HEK293 (cell line): ENCODE data around the gene KRT13.

Source experiments
- CTCF ChIA-PET: fragments of 350-600 bp; formaldehyde crosslinking; extraction: SDS; loops from one replicate; lab custom pipeline; 2021; ENCODE audit warnings: antibody characterized with exemption; lab: Yijun Ruan, JAX
- POLR2A ChIA-PET: fragments of 300-600 bp; formaldehyde crosslinking; extraction: SDS; loops from one replicate; lab custom pipeline; 2020; ENCODE audit warnings: antibody characterized with exemption, inconsistent platforms; lab: Yijun Ruan, JAX
- H3K27ac ChIP-seq: fragments of 200-500 bp; sonication (Bioruptor generic); 2 replicates; pipeline ENCODE4 v1.5.1; 2014; ENCODE audit warnings: low read depth, low read length, control low read depth, inconsistent platforms; ENCODE audit errors: extremely low read depth
- H3K36me3 ChIP-seq, 2 experiments: fragments of 200-500 bp in 1 of 2; sonication (Bioruptor generic) in 1 of 2; 1 replicate in 1 of 2; 2 replicates in 1 of 2; pipeline ENCODE4 v1.5.1; 2014 to 2017; ENCODE audit warnings: inconsistent platforms in 2 of 2, low read length in 2 of 2; ENCODE audit not compliant: control insufficient read depth in 2 of 2, insufficient read depth in 1 of 2
- H3K4me1 ChIP-seq: fragments of 200-500 bp; sonication (Bioruptor generic); 2 replicates; pipeline ENCODE4 v1.5.1; 2014; ENCODE audit warnings: mild to moderate bottlenecking, low read length, inconsistent platforms; ENCODE audit not compliant: control insufficient read depth, insufficient read depth
- H3K4me3 ChIP-seq: 2 replicates; pipeline ENCODE4 v1.5.1; 2011; ENCODE audit warnings: low read depth, mild to moderate bottlenecking, control low read depth, low read length, moderate library complexity
- H3K9me3 ChIP-seq: fragments of 200-500 bp; sonication (Bioruptor generic); 2 replicates; pipeline ENCODE4 v1.5.1; 2014; ENCODE audit warnings: low read depth, low read length, inconsistent platforms; ENCODE audit not compliant: control insufficient read depth, insufficient read depth
- BCL11B ChIP-seq: fragments of 450-650 bp; formaldehyde crosslinking; IDR thresholded peaks from 2 replicates; pipeline ENCODE4 v1.5.1; 2016; ENCODE audit warnings: low read depth, missing biosample characterization, missing genetic modification characterization
- FEZF1 ChIP-seq: fragments of 450-650 bp; formaldehyde crosslinking; IDR thresholded peaks from 2 replicates; pipeline ENCODE4 v1.5.1; 2016; ENCODE audit warnings: missing biosample characterization, missing genetic modification characterization
- GFI1B ChIP-seq: fragments of 450-650 bp; formaldehyde crosslinking; IDR thresholded peaks from 2 replicates; pipeline ENCODE4 v1.5.1; 2016; ENCODE audit warnings: missing biosample characterization, missing genetic modification characterization
- GLIS2 ChIP-seq: fragments of 450-650 bp; formaldehyde crosslinking; IDR thresholded peaks from 2 replicates; pipeline ENCODE4 v1.5.1; 2016; ENCODE audit warnings: missing biosample characterization, missing genetic modification characterization
- HOXA7 ChIP-seq: sonication (generic); formaldehyde crosslinking; IDR thresholded peaks from 2 replicates; pipeline ENCODE4 v1.8.1; 2022; ENCODE audit warnings: missing genetic modification reagents, borderline replicate concordance
- HOXC10 ChIP-seq: sonication (generic); formaldehyde crosslinking; IDR thresholded peaks from 2 replicates; pipeline ENCODE4 v1.8.1; 2023; ENCODE audit warnings: mild to moderate bottlenecking, missing genetic modification reagents
- ZNF155 ChIP-seq: fragments of 450-650 bp; formaldehyde crosslinking; IDR thresholded peaks from 2 replicates; pipeline ENCODE4 v1.5.1; 2016; ENCODE audit warnings: missing biosample characterization, missing genetic modification characterization
- ZNF184 ChIP-seq: fragments of 450-650 bp; IDR thresholded peaks from 2 replicates; pipeline ENCODE4 v1.5.1; 2018; ENCODE audit warnings: missing biosample characterization, mild to moderate bottlenecking, missing genetic modification characterization
- ZNF354C ChIP-seq: fragments of 450-650 bp; formaldehyde crosslinking; IDR thresholded peaks from 2 replicates; pipeline ENCODE4 v1.5.1; 2016; ENCODE audit warnings: missing biosample characterization, missing genetic modification characterization, low read depth, borderline replicate concordance
- ZNF366 ChIP-seq: fragments of 450-650 bp; formaldehyde crosslinking; conservative IDR thresholded peaks from 2 replicates; pipeline ENCODE4 v1.5.1; 2016; ENCODE audit warnings: missing biosample characterization, missing genetic modification characterization
- ZNF426 ChIP-seq: fragments of 450-650 bp; formaldehyde crosslinking; IDR thresholded peaks from 2 replicates; pipeline ENCODE4 v1.5.1; 2017; ENCODE audit warnings: missing biosample characterization, missing genetic modification characterization, mild to moderate bottlenecking, inconsistent platforms, moderate library complexity
- ZNF473 ChIP-seq: fragments of 450-650 bp; formaldehyde crosslinking; IDR thresholded peaks from 2 replicates; pipeline ENCODE4 v1.5.1; 2017; ENCODE audit warnings: missing biosample characterization, missing genetic modification characterization
- ZNF843 ChIP-seq: fragments of 450-650 bp; formaldehyde crosslinking; IDR thresholded peaks from 2 replicates; pipeline ENCODE4 v1.5.1; 2016; ENCODE audit warnings: missing biosample characterization, missing genetic modification characterization
- TF ChIP-seq, protein P1 (sequence below): fragments of 450-650 bp; formaldehyde crosslinking; IDR thresholded peaks from 2 replicates; pipeline ENCODE4 v1.5.1; 2016; ENCODE audit warnings: missing biosample characterization, missing genetic modification characterization
- TF ChIP-seq, protein P2 (sequence below): fragments of 450-650 bp; formaldehyde crosslinking; IDR thresholded peaks from 2 replicates; pipeline ENCODE4 v1.5.1; 2016; ENCODE audit warnings: missing biosample characterization, missing genetic modification characterization
- TF ChIP-seq, protein P3 (sequence below): fragments of 450-650 bp; formaldehyde crosslinking; IDR thresholded peaks from 2 replicates; pipeline ENCODE4 v1.5.1; 2017; ENCODE audit warnings: missing biosample characterization, missing genetic modification characterization
- TF ChIP-seq, protein P4 (sequence below): fragments of 450-650 bp; formaldehyde crosslinking; conservative IDR thresholded peaks from 2 replicates; pipeline ENCODE4 v1.5.1; 2016; ENCODE audit warnings: low read depth, missing biosample characterization, missing genetic modification characterization
- TF ChIP-seq, protein P5 (sequence below): fragments of 450-650 bp; formaldehyde crosslinking; IDR thresholded peaks from 2 replicates; pipeline ENCODE4 v1.5.1; 2016; ENCODE audit warnings: missing biosample characterization, missing genetic modification characterization, low read depth
- TF ChIP-seq, protein P6 (sequence below): fragments of 450-650 bp; formaldehyde crosslinking; IDR thresholded peaks from 2 replicates; pipeline ENCODE4 v1.5.1; 2016; ENCODE audit warnings: missing biosample characterization, missing genetic modification characterization
- TF ChIP-seq, protein P7 (sequence below): fragments of 450-650 bp; formaldehyde crosslinking; IDR thresholded peaks from 2 replicates; pipeline ENCODE4 v1.5.1; 2016; ENCODE audit warnings: missing biosample characterization, missing genetic modification characterization

The KRT13 gene

DNA sequence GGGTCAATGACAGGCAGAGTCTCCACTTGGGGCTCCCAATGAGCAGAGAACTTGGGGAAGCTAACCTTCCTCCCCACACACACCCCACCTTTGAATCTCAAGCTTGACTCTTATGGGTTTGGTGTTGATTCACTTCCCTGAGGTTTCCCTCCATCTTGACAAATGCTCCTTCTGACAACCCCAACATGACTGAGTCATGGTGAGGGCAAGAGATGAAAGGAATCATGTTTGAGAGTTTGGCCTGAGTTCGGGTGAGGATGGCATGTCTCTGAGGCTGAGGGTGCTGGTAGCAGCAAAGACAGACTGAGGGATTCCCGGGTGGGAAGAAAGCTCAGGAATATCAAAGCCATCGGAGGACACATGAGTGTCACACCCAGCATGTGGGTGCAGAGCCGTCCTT lies 47.8 kb upstream of the KRT13 start (continued):
- TF ChIP-seq, protein P1, sequence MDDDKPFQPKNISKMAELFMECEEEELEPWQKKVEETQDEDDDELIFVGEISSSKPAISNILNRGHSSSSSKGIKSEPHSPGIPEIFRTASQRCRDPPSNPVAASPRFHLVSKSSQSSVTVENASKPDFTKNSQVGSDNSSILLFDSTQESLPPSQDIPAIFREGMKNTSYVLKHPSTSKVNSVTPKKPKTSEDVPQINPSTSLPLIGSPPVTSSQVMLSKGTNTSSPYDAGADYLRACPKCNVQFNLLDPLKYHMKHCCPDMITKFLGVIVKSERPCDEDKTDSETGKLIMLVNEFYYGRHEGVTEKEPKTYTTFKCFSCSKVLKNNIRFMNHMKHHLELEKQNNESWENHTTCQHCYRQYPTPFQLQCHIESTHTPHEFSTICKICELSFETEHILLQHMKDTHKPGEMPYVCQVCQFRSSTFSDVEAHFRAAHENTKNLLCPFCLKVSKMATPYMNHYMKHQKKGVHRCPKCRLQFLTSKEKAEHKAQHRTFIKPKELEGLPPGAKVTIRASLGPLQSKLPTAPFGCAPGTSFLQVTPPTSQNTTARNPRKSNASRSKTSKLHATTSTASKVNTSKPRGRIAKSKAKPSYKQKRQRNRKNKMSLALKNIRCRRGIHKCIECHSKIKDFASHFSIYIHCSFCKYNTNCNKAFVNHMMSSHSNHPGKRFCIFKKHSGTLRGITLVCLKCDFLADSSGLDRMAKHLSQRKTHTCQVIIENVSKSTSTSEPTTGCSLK (tag by site-specific recombination), result no peak
- TF ChIP-seq HOXC10 (CRISPR knock-in tag), result no peak

DNA sequence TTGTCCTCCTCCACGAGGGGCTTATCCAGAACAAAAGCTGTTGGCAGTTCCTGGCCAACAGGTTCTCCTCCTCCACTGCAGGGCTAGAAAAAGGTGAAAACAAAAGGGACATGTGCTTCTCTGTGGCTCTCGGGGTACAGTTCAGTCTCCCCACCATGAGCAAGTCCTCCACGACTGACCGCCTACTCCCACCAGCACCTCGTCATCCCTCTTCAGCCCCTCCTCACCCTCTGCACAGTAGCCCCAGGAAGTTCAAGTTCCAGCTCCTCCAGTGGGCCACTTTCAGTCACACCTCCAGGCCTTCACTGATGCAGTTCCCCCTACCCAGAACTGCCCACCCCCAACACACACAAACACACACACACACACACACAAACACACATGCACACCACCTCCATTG lies 47.0 kb upstream of the KRT13 start:
- no peaks in the 10 kb centered on the region for H3K4me1 ChIP-seq
- H3K27ac ChIP-seq, result no peak overlapping the region
- CTCF ChIA-PET, result interaction anchor here (0.9 to 16.6 kb wide), 6 partner anchors 27 to 749 kb away, joined by 3 to 546 read pairs (median 4); no protein-coding TSS in a partner anchor
- no peaks in the 10 kb centered on the region for H3K36me3 ChIP-seq
- POLR2A ChIA-PET, result interaction anchor here (0.5 kb wide), 1 partner anchor 96 kb away, joined by 4 read pairs; no protein-coding TSS in a partner anchor
- no peak overlapping the region for H3K4me3 ChIP-seq
- no peaks in the 10 kb centered on the region for H3K9me3 ChIP-seq
- TF ChIP-seq, protein P2, sequence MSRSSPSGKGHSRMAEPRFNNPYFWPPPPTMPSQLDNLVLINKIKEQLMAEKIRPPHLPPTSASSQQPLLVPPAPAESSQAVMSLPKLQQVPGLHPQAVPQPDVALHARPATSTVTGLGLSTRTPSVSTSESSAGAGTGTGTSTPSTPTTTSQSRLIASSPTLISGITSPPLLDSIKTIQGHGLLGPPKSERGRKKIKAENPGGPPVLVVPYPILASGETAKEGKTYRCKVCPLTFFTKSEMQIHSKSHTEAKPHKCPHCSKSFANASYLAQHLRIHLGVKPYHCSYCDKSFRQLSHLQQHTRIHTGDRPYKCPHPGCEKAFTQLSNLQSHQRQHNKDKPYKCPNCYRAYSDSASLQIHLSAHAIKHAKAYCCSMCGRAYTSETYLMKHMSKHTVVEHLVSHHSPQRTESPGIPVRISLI (tag by site-specific recombination), result no peak
- TF ChIP-seq FEZF1 (tag by site-specific recombination) (no peak), BCL11B (tag by site-specific recombination) (no peak), ZNF473 (tag by site-specific recombination) (no peak), HOXA7 (CRISPR knock-in tag) (no peak), ZNF426 (tag by site-specific recombination) (no peak), ZNF184 (tag by site-specific recombination) (no peak), ZNF155 (tag by site-specific recombination) (no peak), GLIS2 (no peak), ZNF354C (tag by site-specific recombination) (no peak), ZNF843 (tag by site-specific recombination) (no peak), ZNF366 (tag by site-specific recombination) (no peak), GFI1B (tag by site-specific recombination) (no peak)
- TF ChIP-seq, protein P3, sequence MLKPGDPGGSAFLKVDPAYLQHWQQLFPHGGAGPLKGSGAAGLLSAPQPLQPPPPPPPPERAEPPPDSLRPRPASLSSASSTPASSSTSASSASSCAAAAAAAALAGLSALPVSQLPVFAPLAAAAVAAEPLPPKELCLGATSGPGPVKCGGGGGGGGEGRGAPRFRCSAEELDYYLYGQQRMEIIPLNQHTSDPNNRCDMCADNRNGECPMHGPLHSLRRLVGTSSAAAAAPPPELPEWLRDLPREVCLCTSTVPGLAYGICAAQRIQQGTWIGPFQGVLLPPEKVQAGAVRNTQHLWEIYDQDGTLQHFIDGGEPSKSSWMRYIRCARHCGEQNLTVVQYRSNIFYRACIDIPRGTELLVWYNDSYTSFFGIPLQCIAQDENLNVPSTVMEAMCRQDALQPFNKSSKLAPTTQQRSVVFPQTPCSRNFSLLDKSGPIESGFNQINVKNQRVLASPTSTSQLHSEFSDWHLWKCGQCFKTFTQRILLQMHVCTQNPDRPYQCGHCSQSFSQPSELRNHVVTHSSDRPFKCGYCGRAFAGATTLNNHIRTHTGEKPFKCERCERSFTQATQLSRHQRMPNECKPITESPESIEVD (tag by site-specific recombination), result no peak
- TF ChIP-seq, protein P4, sequence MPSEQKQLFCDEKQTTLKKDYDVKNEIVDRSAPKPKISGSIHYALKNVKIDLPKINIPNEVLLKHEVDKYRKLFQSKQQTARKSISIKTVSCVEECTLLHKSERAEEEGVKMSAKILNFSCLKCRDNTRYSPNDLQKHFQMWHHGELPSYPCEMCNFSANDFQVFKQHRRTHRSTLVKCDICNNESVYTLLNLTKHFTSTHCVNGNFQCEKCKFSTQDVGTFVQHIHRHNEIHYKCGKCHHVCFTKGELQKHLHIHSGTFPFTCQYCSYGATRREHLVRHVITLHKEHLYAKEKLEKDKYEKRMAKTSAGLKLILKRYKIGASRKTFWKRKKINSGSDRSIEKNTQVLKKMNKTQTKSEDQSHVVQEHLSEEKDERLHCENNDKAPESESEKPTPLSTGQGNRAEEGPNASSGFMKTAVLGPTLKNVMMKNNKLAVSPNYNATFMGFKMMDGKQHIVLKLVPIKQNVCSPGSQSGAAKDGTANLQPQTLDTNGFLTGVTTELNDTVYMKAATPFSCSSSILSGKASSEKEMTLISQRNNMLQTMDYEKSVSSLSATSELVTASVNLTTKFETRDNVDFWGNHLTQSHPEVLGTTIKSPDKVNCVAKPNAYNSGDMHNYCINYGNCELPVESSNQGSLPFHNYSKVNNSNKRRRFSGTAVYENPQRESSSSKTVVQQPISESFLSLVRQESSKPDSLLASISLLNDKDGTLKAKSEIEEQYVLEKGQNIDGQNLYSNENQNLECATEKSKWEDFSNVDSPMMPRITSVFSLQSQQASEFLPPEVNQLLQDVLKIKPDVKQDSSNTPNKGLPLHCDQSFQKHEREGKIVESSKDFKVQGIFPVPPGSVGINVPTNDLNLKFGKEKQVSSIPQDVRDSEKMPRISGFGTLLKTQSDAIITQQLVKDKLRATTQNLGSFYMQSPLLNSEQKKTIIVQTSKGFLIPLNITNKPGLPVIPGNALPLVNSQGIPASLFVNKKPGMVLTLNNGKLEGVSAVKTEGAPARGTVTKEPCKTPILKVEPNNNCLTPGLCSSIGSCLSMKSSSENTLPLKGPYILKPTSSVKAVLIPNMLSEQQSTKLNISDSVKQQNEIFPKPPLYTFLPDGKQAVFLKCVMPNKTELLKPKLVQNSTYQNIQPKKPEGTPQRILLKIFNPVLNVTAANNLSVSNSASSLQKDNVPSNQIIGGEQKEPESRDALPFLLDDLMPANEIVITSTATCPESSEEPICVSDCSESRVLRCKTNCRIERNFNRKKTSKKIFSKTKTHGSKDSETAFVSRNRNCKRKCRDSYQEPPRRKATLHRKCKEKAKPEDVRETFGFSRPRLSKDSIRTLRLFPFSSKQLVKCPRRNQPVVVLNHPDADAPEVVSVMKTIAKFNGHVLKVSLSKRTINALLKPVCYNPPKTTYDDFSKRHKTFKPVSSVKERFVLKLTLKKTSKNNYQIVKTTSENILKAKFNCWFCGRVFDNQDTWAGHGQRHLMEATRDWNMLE (tag by site-specific recombination), result no peak
- TF ChIP-seq, protein P5, sequence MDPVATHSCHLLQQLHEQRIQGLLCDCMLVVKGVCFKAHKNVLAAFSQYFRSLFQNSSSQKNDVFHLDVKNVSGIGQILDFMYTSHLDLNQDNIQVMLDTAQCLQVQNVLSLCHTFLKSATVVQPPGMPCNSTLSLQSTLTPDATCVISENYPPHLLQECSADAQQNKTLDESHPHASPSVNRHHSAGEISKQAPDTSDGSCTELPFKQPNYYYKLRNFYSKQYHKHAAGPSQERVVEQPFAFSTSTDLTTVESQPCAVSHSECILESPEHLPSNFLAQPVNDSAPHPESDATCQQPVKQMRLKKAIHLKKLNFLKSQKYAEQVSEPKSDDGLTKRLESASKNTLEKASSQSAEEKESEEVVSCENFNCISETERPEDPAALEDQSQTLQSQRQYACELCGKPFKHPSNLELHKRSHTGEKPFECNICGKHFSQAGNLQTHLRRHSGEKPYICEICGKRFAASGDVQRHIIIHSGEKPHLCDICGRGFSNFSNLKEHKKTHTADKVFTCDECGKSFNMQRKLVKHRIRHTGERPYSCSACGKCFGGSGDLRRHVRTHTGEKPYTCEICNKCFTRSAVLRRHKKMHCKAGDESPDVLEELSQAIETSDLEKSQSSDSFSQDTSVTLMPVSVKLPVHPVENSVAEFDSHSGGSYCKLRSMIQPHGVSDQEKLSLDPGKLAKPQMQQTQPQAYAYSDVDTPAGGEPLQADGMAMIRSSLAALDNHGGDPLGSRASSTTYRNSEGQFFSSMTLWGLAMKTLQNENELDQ (tag by site-specific recombination), result no peak
- TF ChIP-seq, protein P6, sequence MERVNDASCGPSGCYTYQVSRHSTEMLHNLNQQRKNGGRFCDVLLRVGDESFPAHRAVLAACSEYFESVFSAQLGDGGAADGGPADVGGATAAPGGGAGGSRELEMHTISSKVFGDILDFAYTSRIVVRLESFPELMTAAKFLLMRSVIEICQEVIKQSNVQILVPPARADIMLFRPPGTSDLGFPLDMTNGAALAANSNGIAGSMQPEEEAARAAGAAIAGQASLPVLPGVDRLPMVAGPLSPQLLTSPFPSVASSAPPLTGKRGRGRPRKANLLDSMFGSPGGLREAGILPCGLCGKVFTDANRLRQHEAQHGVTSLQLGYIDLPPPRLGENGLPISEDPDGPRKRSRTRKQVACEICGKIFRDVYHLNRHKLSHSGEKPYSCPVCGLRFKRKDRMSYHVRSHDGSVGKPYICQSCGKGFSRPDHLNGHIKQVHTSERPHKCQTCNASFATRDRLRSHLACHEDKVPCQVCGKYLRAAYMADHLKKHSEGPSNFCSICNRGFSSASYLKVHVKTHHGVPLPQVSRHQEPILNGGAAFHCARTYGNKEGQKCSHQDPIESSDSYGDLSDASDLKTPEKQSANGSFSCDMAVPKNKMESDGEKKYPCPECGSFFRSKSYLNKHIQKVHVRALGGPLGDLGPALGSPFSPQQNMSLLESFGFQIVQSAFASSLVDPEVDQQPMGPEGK (tag by site-specific recombination), result no peak
- TF ChIP-seq, protein P7, sequence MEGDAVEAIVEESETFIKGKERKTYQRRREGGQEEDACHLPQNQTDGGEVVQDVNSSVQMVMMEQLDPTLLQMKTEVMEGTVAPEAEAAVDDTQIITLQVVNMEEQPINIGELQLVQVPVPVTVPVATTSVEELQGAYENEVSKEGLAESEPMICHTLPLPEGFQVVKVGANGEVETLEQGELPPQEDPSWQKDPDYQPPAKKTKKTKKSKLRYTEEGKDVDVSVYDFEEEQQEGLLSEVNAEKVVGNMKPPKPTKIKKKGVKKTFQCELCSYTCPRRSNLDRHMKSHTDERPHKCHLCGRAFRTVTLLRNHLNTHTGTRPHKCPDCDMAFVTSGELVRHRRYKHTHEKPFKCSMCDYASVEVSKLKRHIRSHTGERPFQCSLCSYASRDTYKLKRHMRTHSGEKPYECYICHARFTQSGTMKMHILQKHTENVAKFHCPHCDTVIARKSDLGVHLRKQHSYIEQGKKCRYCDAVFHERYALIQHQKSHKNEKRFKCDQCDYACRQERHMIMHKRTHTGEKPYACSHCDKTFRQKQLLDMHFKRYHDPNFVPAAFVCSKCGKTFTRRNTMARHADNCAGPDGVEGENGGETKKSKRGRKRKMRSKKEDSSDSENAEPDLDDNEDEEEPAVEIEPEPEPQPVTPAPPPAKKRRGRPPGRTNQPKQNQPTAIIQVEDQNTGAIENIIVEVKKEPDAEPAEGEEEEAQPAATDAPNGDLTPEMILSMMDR (tag by site-specific recombination), result no peak
